DOHH2 (cell line): ENCODE results near the gene PEPD.

ENCODE experiments used
- CTCF ChIP-seq: fragments of 200-600 bp; sonication (generic); IDR thresholded peaks from one replicate; pipeline ENCODE4 v1.5.1; 2014; ENCODE audit warnings: antibody characterized with exemption, mild to moderate bottlenecking, low read depth, low read length; ENCODE audit not compliant: poor library complexity, severe bottlenecking
- EZH2phosphoT487 ChIP-seq: fragments of 200-600 bp; sonication (generic); IDR thresholded peaks from 2 replicates; pipeline ENCODE4 v1.6.1; 2017; ENCODE audit warnings: borderline replicate concordance, mild to moderate bottlenecking, antibody characterized with exemption, low read length, moderate library complexity, mixed read lengths

- TF ChIP-seq CTCF (no peak), EZH2phosphoT487 (no peak)
Observed at GRCh38 chr19:33390101-33390907, 131.3 kb downstream of the PEPD start.
